K562 (cell line): ENCODE measurements around the gene ASB14. TPM values are rescaled to one million over a fixed set of nuclear protein-coding genes. Genes with fewer than 3 reads are reported as not detected.

Source experiments
- ATAC-seq: fragments of 200-7000 bp; cut with Tn5 transposase; 3 replicates; pipeline ENCODE4 v1.9.1; 2020; ENCODE audit warnings: moderate library complexity
- BruUV-seq: library from RNA; stranded (reverse); fragments of 400-500 nt; replicated peaks from 2 replicates; lab custom pipeline; 2021; lab: Mats Ljungman, UMichigan
- CTCF ChIA-PET: fragments of 300-600 bp; formaldehyde crosslinking; extraction: SDS; loops from one replicate; lab custom pipeline; 2021; ENCODE audit warnings: low intra/inter-chr PET ratio; lab: Yijun Ruan, JAX
- POLR2A ChIA-PET: fragments of 300-600, 350-650 bp; sonication (Branson Sonifier 250); formaldehyde crosslinking; extraction: SDS; loops from one replicate; lab custom pipeline; 2021; ENCODE audit warnings: antibody characterized with exemption, inconsistent platforms; lab: Yijun Ruan, JAX
- DNase-seq, 4 experiments: peaks; one replicate each; pipeline versions ENCODE4 v3.0.0 to v3.0.0-alpha.2; 2011 to 2018; ENCODE audit warnings: low spot score in 3 of 4, mixed read lengths in 3 of 4; ENCODE audit errors: extremely low read depth in 1 of 4
- FAIRE-seq: peaks from 2 replicates; lab custom pipeline; 2011; peaks lifted over from hg19 to GRCh38; lab: Jason Lieb, UNC
- H2AFZ ChIP-seq: 2 replicates; pipeline ENCODE4 v1.6.0; 2011; ENCODE audit warnings: low read depth, low read length, control low read depth, inconsistent platforms
- H3K27ac ChIP-seq: fragments of 200-600 bp; 3 replicates; pipeline ENCODE4 v1.8.0; 2011; ENCODE audit warnings: low read depth, mild to moderate bottlenecking, control low read depth, inconsistent platforms, low read length, moderate library complexity, mixed read lengths; ENCODE audit errors: extremely low read depth
- H3K27me3 ChIP-seq, 2 experiments: fragments of 300-600 bp in 1 of 2; 2 replicates in 1 of 2; 3 replicates in 1 of 2; pipeline versions ENCODE4 v1.6.0 to v1.8.0; 2011; ENCODE audit warnings: inconsistent platforms in 2 of 2, low read length in 2 of 2, mild to moderate bottlenecking in 1 of 2, mixed read lengths in 1 of 2, moderate library complexity in 1 of 2; ENCODE audit not compliant: control insufficient read depth in 2 of 2, insufficient read depth in 2 of 2
- H3K36me3 ChIP-seq: fragments of 300-600 bp; 3 replicates; pipeline ENCODE4 v1.8.0; 2011; ENCODE audit warnings: mild to moderate bottlenecking, low read length, inconsistent platforms; ENCODE audit not compliant: control insufficient read depth, insufficient read depth
- H3K4me1 ChIP-seq, 2 experiments: fragments of 200-600 bp in 1 of 2; replicated peaks in 1 of 2; 2 replicates in 1 of 2; 3 replicates in 1 of 2; pipeline versions ENCODE4 v1.5.1 to v1.8.0; 2011; ENCODE audit warnings: inconsistent platforms in 2 of 2, low read length in 2 of 2, mild to moderate bottlenecking in 1 of 2, mixed read lengths in 1 of 2, moderate library complexity in 1 of 2; ENCODE audit not compliant: control insufficient read depth in 2 of 2, insufficient read depth in 2 of 2
- H3K4me2 ChIP-seq: 2 replicates; pipeline ENCODE4 v1.6.1; 2011; ENCODE audit warnings: low read length, control low read depth, inconsistent platforms, mixed read lengths; ENCODE audit not compliant: insufficient read depth
- H3K4me3 ChIP-seq: fragments of 200-600 bp; sonication (generic), shearing (Covaris generic); 2 replicates; pipeline ENCODE4 v1.5.1; 2016; ENCODE audit warnings: control low read depth, inconsistent platforms
- H3K79me2 ChIP-seq: fragments of 200-600 bp; 3 replicates; pipeline ENCODE4 v1.8.0; 2011; ENCODE audit warnings: low read length, inconsistent platforms; ENCODE audit not compliant: control insufficient read depth, insufficient read depth
- H3K9ac ChIP-seq, 2 experiments: 2 replicates each; pipeline versions ENCODE4 v1.6.0 to v1.6.1; 2011; ENCODE audit warnings: low read depth in 2 of 2, low read length in 2 of 2, control low read depth in 1 of 2, inconsistent platforms in 1 of 2, mild to moderate bottlenecking in 1 of 2, mixed read lengths in 1 of 2; ENCODE audit not compliant: insufficient read depth in 1 of 2
- H3K9me1 ChIP-seq: one replicate; pipeline ENCODE4 v1.6.0; 2011; ENCODE audit warnings: inconsistent platforms, mild to moderate bottlenecking, low read length, moderate library complexity; ENCODE audit not compliant: control insufficient read depth, insufficient read depth
- H3K9me3 ChIP-seq: replicated peaks from 2 replicates; pipeline ENCODE4 v1.5.1; 2011; ENCODE audit warnings: low read depth, low read length, inconsistent platforms; ENCODE audit not compliant: control insufficient read depth, insufficient read depth
- H4K20me1 ChIP-seq: replicated peaks from 2 replicates; pipeline ENCODE4 v1.6.1; 2011; ENCODE audit warnings: low read length, inconsistent platforms, mixed read lengths; ENCODE audit not compliant: control insufficient read depth, insufficient read depth
- C11orf30 ChIP-seq: fragments of 450-650 bp; IDR thresholded peaks from 2 replicates; pipeline ENCODE4 v1.6.1; 2016; ENCODE audit warnings: low read depth, mild to moderate bottlenecking
- GABPA ChIP-seq: fragments of 200-800 bp; sonication (Bioruptor generic); conservative IDR thresholded peaks from 2 replicates; pipeline ENCODE4 v1.6.1; 2016; ENCODE audit warnings: low read depth, missing genetic modification characterization, missing compliant biosample characterization
- HCFC1 ChIP-seq: IDR thresholded peaks from 2 replicates; pipeline ENCODE4 v1.6.1; 2012; ENCODE audit warnings: low read depth, low read length, improper control_type of control experiment
- ILK ChIP-seq: fragments of 450-650 bp; IDR thresholded peaks from 2 replicates; pipeline ENCODE4 v1.6.1; 2016; ENCODE audit warnings: missing genetic modification characterization, low read depth, mild to moderate bottlenecking, missing compliant biosample characterization, moderate library complexity, borderline replicate concordance
- KLF10 ChIP-seq: fragments of 250-450 bp; sonication (Bioruptor Pico); IDR thresholded peaks from 2 replicates; pipeline ENCODE4 v1.6.1; 2021; ENCODE audit warnings: matching md5 sums
- MCM2 ChIP-seq: fragments of 450-650 bp; IDR thresholded peaks from 2 replicates; pipeline ENCODE4 v1.6.1; 2017; ENCODE audit warnings: low read depth, mild to moderate bottlenecking
- MEIS2 ChIP-seq: fragments of 450-650 bp; IDR thresholded peaks from 2 replicates; pipeline ENCODE4 v1.6.1; 2014; ENCODE audit warnings: mild to moderate bottlenecking; ENCODE audit not compliant: partially characterized antibody
- NBN ChIP-seq: fragments of 450-650 bp; IDR thresholded peaks from 2 replicates; pipeline ENCODE4 v1.6.1; 2016; ENCODE audit warnings: low read depth, mild to moderate bottlenecking
- NFE2 ChIP-seq: IDR thresholded peaks from 2 replicates; pipeline ENCODE4 v1.6.1; 2014; ENCODE audit warnings: antibody characterized with exemption, low read depth
- STAT6 ChIP-seq: sonication (generic); formaldehyde crosslinking; IDR thresholded peaks from 2 replicates; pipeline ENCODE4 v1.8.1; 2023; ENCODE audit warnings: mild to moderate bottlenecking, missing genetic modification reagents
- TSC22D4 ChIP-seq: fragments of 450-650 bp; IDR thresholded peaks from 2 replicates; pipeline ENCODE4 v1.6.1; 2016; ENCODE audit warnings: missing genetic modification characterization, missing biosample characterization, control low read depth
- ZNF75A ChIP-seq: fragments of 450-650 bp; formaldehyde crosslinking; IDR thresholded peaks from 2 replicates; pipeline ENCODE4 v1.4.0; 2020; ENCODE audit warnings: mild to moderate bottlenecking
- WGBS: fragments of 100-300 bp; shearing (Covaris generic); methylation state at CpG from one replicate; pipeline ENCODE4 v1.1.6; 2016; ENCODE audit warnings: low coverage, mixed read lengths; ENCODE audit not compliant: insufficient coverage; ENCODE audit errors: missing lambda C conversion rate; 5-methylcytosine and 5-hydroxymethylcytosine counted together
- in situ Hi-C: fragments of 300-500 bp; cut with MboI; formaldehyde crosslinking; loops from 4 replicates; pipeline ENCODE4 v1.15.0; 2018; ENCODE audit warnings: inconsistent platforms, mixed read lengths
- intact Hi-C: fragments of 100-400 bp; cut with micrococcal nuclease; formaldehyde crosslinking; loops from 2 replicates; pipeline ENCODE4 v1.14.2; 2022
- polyA plus RNA-seq, 8 experiments: library from polyadenylated mRNA; depleted of rRNA in 4 of 8; stranded (reverse) in 5 of 8; unstranded in 3 of 8; fragments of >200 nt; fragmentation: Nextera tagmentation in 2 of 8; fragmentation: Illumina TruSeq in 1 of 8; extraction: Ambion mirVana in 2 of 8; extraction: Trizol in 1 of 8; gene quantifications; 2 replicates each; pipeline versions ENCODE4 v1.2.1 to v1.2.3, GENCODE V29; 2011 to 2014; ENCODE audit warnings: inconsistent platforms in 1 of 8, missing spikeins in 1 of 8
- total RNA-seq, 7 experiments: library from RNA; depleted of rRNA in 6 of 7; stranded (reverse); fragments of >200 nt in 6 of 7; fragmentation: Illumina TruSeq in 2 of 7; extraction: Trizol in 2 of 7; gene quantifications; 2 replicates each; pipeline versions ENCODE4 v1.2.1 to v1.2.3, GENCODE V29; 2011 to 2021; ENCODE audit warnings: low replicate concordance in 1 of 7

ASB14 gene
- total and polyA plus RNA-seq, 9 of the 15 experiments (the other 6 are each of a cell fraction or from before 2014, with no cell fraction given), result 0.01 to 0.07 TPM; not detected in 7

DNA sequence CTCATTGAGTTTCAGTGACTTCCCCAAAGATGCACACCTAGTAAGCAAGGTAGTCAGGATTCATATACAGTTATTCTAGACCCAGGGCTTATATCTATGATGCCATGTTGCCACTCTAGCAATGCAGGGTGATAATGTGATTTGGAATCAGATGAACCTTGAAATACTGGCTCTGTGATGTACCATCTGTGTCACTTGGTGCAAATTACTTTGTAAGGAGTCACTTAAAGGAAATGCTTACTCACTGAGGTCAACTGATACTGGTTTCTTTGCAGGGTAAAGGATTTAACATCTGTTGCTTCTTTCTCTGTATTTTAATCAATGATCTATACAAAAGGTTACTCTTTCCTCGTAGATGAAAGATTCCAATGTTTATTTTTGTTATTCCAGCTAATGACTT is 10.8 kb downstream of the ASB14 start:
- ATAC-seq, result no peak
- no peak for FAIRE-seq

GRCh38 chr3:57279685-57280084 is 12.8 kb downstream of the ASB14 start:
- Histone ChIP-seq H3K4me1 (no peaks in the 10 kb centered on the region), H4K20me1 (no peaks in the 10 kb centered on the region), H3K27me3 (no peaks in the 10 kb centered on the region), H3K4me3 (no peak overlapping the region), H3K9me3 (no peaks in the 10 kb centered on the region; the same call in 1 of the 2 replicates), H2AFZ (no peak overlapping the region), H3K27ac (no peak overlapping the region), H3K9ac (no peak overlapping the region), H3K36me3 (no peaks in the 10 kb centered on the region), H3K79me2 (no peaks in the 10 kb centered on the region), H3K9me1 (no peaks in the 10 kb centered on the region), H3K4me2 (no peak overlapping the region)
- no peak for ATAC-seq
- CTCF ChIA-PET, result no interaction called here
- WGBS, result 13% methylated on average over 4 of the region's 5 CpGs
- POLR2A ChIA-PET, result interaction anchor here (1.1 kb wide), 1 partner anchor 32 kb away, joined by 3 read pairs; no protein-coding TSS in a partner anchor
- intact Hi-C loops (no loop called here), in situ Hi-C loops (no loop called here)
- no peak for FAIRE-seq
- no TSS peak for BruUV-seq
- no peak for DNase-seq
- TF ChIP-seq C11orf30 (no peak), MEIS2 (peak; percentile 46), STAT6 (CRISPR knock-in tag) (no peak)

More for the DNA sequence above, 10.8 kb downstream of the ASB14 start:
- H3K36me3 ChIP-seq, result no peaks in the 10 kb centered on the region
- no peaks in the 10 kb centered on the region for H3K9me1 ChIP-seq
- no peak overlapping the region for H3K27ac ChIP-seq
- no peak overlapping the region for H2AFZ ChIP-seq
- 0% methylated on average over 1 of the region's 1 CpG for WGBS
- H3K9me3 ChIP-seq, result peaks cover 4% of the 10 kb centered on the region; the same call in 1 of the 2 replicates
- intact Hi-C loops (no loop called here), in situ Hi-C loops (no loop called here)
- H3K4me3 ChIP-seq, result no peak overlapping the region
- H3K4me2 ChIP-seq, result no peak overlapping the region
- no peaks in the 10 kb centered on the region for H3K27me3 ChIP-seq
- H3K79me2 ChIP-seq, result no peaks in the 10 kb centered on the region
- no peak overlapping the region for H3K9ac ChIP-seq
- CTCF ChIA-PET, result no interaction called here
- H4K20me1 ChIP-seq, result no peaks in the 10 kb centered on the region
- TF ChIP-seq ILK (tag) (no peak), GABPA (no peak), HCFC1 (no peak), NBN (no peak), TSC22D4 (tag) (no peak), NFE2 (peak; percentile 21; the same call in 1 of the 2 replicates), KLF10 (CRISPR knock-in tag) (no peak), MCM2 (no peak), ZNF75A (CRISPR knock-in tag) (no peak)
- no peak for DNase-seq
- BruUV-seq, result no TSS peak
- no peaks in the 10 kb centered on the region for H3K4me1 ChIP-seq
- POLR2A ChIA-PET, result interaction anchor here (0.6 kb wide), 1 partner anchor 751 kb away, joined by 3 read pairs; no protein-coding TSS in a partner anchor
